Stomach (tissue), 4 donors: ENCODE data around the gene XIRP1.

Source experiments
- POLR2A ChIP-seq, 4 donors: fragments of 450-650 bp; IDR thresholded peaks; one replicate each; pipeline ENCODE4 v1.6.1; 2016; ENCODE audit warnings: antibody characterized with exemption in 4 of 4, control low read depth in 2 of 4, mild to moderate bottlenecking in 1 of 4, moderate library complexity in 1 of 4
- POLR2AphosphoS5 ChIP-seq, 3 donors: sonication (generic); formaldehyde crosslinking; IDR thresholded peaks; one replicate each; pipeline ENCODE4 v1.6.1; 2016; ENCODE audit warnings: antibody characterized with exemption in 3 of 3
- TF ChIP-seq, protein P1 (sequence below), 7 experiments: fragments of 450-650 bp in 4 of 7; fragments of 200-600 bp in 3 of 7; sonication (generic) in 3 of 7; IDR thresholded peaks; one replicate each; pipeline ENCODE4 v1.5.1; 2016 to 2019; ENCODE audit warnings: antibody characterized with exemption in 7 of 7, control low read depth in 2 of 7, mild to moderate bottlenecking in 1 of 7

DNA sequence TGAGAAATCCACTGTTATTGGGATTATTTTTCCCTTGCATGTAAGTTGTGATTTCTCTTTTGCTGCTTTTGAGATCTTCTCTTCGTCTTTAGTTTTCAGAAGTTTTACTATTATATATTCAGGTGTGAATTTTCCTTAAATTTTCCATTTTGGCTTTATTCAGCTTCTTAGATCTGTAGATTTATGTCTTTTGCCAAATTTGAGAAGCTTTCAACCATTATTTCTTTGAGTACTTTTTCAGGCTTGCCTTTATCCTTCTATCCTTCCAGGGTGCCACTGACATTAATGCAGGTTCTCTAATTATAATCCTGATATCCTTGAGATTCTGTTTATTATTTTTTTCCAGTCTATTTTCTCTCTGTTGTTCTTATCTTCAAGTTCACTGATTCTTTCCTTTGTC lies 38.1 kb upstream of the XIRP1 start:
- TF ChIP-seq, protein P1, sequence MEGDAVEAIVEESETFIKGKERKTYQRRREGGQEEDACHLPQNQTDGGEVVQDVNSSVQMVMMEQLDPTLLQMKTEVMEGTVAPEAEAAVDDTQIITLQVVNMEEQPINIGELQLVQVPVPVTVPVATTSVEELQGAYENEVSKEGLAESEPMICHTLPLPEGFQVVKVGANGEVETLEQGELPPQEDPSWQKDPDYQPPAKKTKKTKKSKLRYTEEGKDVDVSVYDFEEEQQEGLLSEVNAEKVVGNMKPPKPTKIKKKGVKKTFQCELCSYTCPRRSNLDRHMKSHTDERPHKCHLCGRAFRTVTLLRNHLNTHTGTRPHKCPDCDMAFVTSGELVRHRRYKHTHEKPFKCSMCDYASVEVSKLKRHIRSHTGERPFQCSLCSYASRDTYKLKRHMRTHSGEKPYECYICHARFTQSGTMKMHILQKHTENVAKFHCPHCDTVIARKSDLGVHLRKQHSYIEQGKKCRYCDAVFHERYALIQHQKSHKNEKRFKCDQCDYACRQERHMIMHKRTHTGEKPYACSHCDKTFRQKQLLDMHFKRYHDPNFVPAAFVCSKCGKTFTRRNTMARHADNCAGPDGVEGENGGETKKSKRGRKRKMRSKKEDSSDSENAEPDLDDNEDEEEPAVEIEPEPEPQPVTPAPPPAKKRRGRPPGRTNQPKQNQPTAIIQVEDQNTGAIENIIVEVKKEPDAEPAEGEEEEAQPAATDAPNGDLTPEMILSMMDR (IDR thresholded peaks at IDR 0.05), result no peak
- TF ChIP-seq POLR2A (IDR thresholded peaks at IDR 0.05) (no peak), POLR2AphosphoS5 (IDR thresholded peaks at IDR 0.05) (no peak)
